Measurements from ENCODE around the gene CTTNBP2NL.

DNA sequence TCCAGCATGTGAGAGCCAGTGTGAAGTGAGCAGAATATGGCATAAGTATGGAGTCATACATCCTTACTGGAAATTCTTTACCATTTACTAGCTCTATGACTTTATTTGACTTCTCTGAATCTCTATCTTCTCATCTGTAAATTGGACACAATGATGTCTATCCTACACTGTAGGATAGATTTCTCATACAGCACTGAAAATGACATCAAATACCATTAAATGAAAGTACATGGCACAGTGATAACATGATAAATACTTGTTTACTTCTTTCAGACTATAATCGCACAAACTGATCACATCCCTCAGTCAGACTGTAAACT is 1.3 kb upstream of the CTTNBP2NL start:
- TF ChIP-seq POLR2A (IDR thresholded peaks at IDR 0.05; ENCODE audit: low read depth, low read length): no peak
- TF ChIP-seq CTCF (conservative IDR thresholded peaks at IDR 0.05; ENCODE audit: low read depth, low read length): no peak
- TF ChIP-seq, protein P1, sequence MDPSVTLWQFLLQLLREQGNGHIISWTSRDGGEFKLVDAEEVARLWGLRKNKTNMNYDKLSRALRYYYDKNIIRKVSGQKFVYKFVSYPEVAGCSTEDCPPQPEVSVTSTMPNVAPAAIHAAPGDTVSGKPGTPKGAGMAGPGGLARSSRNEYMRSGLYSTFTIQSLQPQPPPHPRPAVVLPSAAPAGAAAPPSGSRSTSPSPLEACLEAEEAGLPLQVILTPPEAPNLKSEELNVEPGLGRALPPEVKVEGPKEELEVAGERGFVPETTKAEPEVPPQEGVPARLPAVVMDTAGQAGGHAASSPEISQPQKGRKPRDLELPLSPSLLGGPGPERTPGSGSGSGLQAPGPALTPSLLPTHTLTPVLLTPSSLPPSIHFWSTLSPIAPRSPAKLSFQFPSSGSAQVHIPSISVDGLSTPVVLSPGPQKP (IDR thresholded peaks at IDR 0.05; ENCODE audit: borderline replicate concordance, low read depth, low read length): no peak
- no peak for TF ChIP-seq CEBPB (IDR thresholded peaks at IDR 0.05; ENCODE audit: low read depth, low read length)
